GM12865 (cell line): ENCODE results near the gene TMEM132A.
A peak's percentile ranks its signal among the peaks of the same experiment; 100 is the strongest.

Source experiments
- DNase-seq: peaks from one replicate; pipeline ENCODE4 v3.0.0; 2010; ENCODE audit warnings: low read depth
- H3K4me3 ChIP-seq: 2 replicates; pipeline ENCODE4 v1.5.1; 2011; ENCODE audit warnings: mild to moderate bottlenecking, low read depth, low read length, control low read depth
- CTCF ChIP-seq: IDR thresholded peaks from 2 replicates; pipeline ENCODE4 v1.5.1; 2011; ENCODE audit warnings: low read length, control low read depth, low read depth, inconsistent platforms; ENCODE audit not compliant: insufficient read depth; ENCODE audit errors: missing control alignments

TMEM132A gene

GRCh38 chr11:60923800-60924109 is 505 bp upstream of the TMEM132A start:
- H3K4me3 ChIP-seq = peak overlapping the region; percentile 58
- no peak for DNase-seq
- no peak for TF ChIP-seq CTCF

GRCh38 chr11:60924906-60925853 is 920 bp downstream of the TMEM132A start:
- TF ChIP-seq CTCF = no peak
- no peak for DNase-seq
- peak overlapping the region; percentile 58 for H3K4me3 ChIP-seq

DNA sequence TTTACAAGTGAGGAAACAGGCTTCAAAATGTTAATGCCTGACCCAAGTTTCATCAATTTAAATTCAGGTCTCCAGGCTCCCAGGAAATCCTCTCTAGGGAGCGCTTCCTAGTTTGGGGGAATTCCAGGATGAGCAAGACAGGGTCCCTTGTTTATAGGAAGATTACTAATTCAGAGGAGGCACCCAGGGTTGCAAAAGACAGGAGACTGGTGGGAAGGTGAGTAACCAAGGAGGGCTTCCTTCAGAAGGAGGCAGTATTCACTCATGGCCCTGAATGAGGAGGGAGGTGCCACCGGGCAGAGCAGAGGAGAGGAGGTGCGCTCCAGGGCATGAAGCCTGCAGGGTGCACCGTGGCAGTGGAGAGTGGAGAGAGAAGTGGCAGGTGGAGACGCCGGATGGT is 1.6 kb downstream of the TMEM132A start:
- no peak overlapping the region for H3K4me3 ChIP-seq

GRCh38 chr11:60926500-60926899 is 2.2 kb downstream of the TMEM132A start:
- DNase-seq = no peak
- no peak for TF ChIP-seq CTCF

More for the DNA sequence above, 1.6 kb downstream of the TMEM132A start:
- no peak for DNase-seq
- no peak for TF ChIP-seq CTCF

DNA sequence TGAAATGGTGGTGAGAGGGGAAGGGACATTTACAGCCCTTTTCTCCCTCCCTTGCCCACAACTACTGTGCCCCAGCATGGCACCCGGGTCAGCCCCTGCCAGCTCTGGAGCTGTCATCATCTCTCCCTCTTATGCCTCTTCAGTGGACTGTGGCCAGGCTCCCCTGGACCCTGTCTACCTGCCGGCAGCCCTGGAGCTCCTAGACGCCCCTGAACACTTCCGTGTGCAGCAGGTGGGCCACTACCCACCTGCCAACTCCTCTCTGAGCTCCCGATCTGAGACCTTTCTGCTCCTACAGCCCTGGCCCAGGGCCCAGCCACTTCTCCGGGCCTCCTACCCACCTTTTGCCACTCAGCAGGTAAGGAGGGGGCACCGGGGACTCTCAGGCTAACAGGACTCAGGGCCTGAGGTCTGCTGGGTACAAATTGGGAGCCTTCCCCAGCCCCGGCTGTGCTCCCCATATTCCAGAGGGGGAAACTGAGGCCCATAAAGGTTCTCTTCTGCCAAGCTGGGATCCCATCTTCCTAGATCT is 2.9 kb downstream of the TMEM132A start:
- TF ChIP-seq CTCF = no peak
- no peak for DNase-seq

More at GRCh38 chr11:60926500-60926899, 2.2 kb downstream of the TMEM132A start:
- H3K4me3 ChIP-seq = no peak overlapping the region

GRCh38 chr11:60927600-60927999 is 3.3 kb downstream of the TMEM132A start:
- H3K4me3 ChIP-seq = no peak overlapping the region
- no peak for TF ChIP-seq CTCF
- DNase-seq = no peak

More for the DNA sequence above, 2.9 kb downstream of the TMEM132A start:
- no peak overlapping the region for H3K4me3 ChIP-seq
